ENCODE results near the gene EVX2. TPM values are rescaled to one million over a fixed set of nuclear protein-coding genes. Genes with fewer than 3 reads are reported as not detected.

EVX2 gene
- total RNA-seq, 2 donors from 2014 or later = not detected

GRCh38 chr2:176074919-176075425 lies 8.8 kb downstream of the EVX2 start:
- no peaks in the 10 kb centered on the region for H3K9me3 ChIP-seq
- no peak for TF ChIP-seq CTCF (IDR thresholded peaks at IDR 0.05)
- H3K4me3 ChIP-seq = no peak overlapping the region
- no peaks in the 10 kb centered on the region for H3K36me3 ChIP-seq
- no peak for DNase-seq (ENCODE audit: low spot score)
- no peak overlapping the region for H3K27ac ChIP-seq
- H3K4me1 ChIP-seq (ENCODE audit: control insufficient read depth in 1 of 2, low read depth in 2 of 2) = peaks cover 0 to 11% of the 10 kb centered on the region in 2 donors
- ATAC-seq (ENCODE audit: insufficient number of reproducible peaks, low FRiP score, low read depth) = no peak
- peaks cover 69% of the 10 kb centered on the region for H3K27me3 ChIP-seq (replicated peaks; ENCODE audit: insufficient read depth)

GRCh38 chr2:176072951-176073904 lies 10.5 kb downstream of the EVX2 start:
- H3K27me3 ChIP-seq (replicated peaks; ENCODE audit: insufficient read depth) = peaks cover 59% of the 10 kb centered on the region
- ATAC-seq (ENCODE audit: insufficient number of reproducible peaks, low FRiP score, low read depth) = no peak
- TF ChIP-seq CTCF (IDR thresholded peaks at IDR 0.05) = no peak

GRCh38 chr2:176072292-176072669 lies 11.5 kb downstream of the EVX2 start:
- Histone ChIP-seq H3K27ac (no peak overlapping the region), H3K27me3 (replicated peaks; ENCODE audit: insufficient read depth) (peaks cover 60% of the 10 kb centered on the region), H3K4me1 (ENCODE audit: control insufficient read depth in 1 of 2, low read depth in 2 of 2) (peaks cover 8 to 16% of the 10 kb centered on the region in 2 donors), H3K36me3 (no peaks in the 10 kb centered on the region), H3K9me3 (no peaks in the 10 kb centered on the region), H3K4me3 (no peak overlapping the region)
- ATAC-seq (ENCODE audit: insufficient number of reproducible peaks, low FRiP score, low read depth) = no peak
- no peak for TF ChIP-seq CTCF (IDR thresholded peaks at IDR 0.05)
- DNase-seq (ENCODE audit: low spot score) = no peak

More at GRCh38 chr2:176072951-176073904, 10.5 kb downstream of the EVX2 start:
- no peaks in the 10 kb centered on the region for H3K36me3 ChIP-seq
- H3K4me3 ChIP-seq = no peak overlapping the region
- H3K27ac ChIP-seq = no peak overlapping the region
- H3K9me3 ChIP-seq = no peaks in the 10 kb centered on the region
- no peak for DNase-seq (ENCODE audit: low spot score)
- H3K4me1 ChIP-seq (ENCODE audit: control insufficient read depth in 1 of 2, low read depth in 2 of 2) = peaks cover 5 to 6% of the 10 kb centered on the region in 2 donors

GRCh38 chr2:176071330-176072291 lies 12.2 kb downstream of the EVX2 start:
- Histone ChIP-seq H3K4me1 (ENCODE audit: control insufficient read depth in 1 of 2, low read depth in 2 of 2) (peaks cover 14 to 22% of the 10 kb centered on the region in 2 donors), H3K4me3 (no peak overlapping the region), H3K9me3 (no peaks in the 10 kb centered on the region), H3K36me3 (no peaks in the 10 kb centered on the region), H3K27me3 (replicated peaks; ENCODE audit: insufficient read depth) (peaks cover 56% of the 10 kb centered on the region), H3K27ac (no peak overlapping the region)
- DNase-seq (ENCODE audit: low spot score) = no peak
- no peak for ATAC-seq (ENCODE audit: insufficient number of reproducible peaks, low FRiP score, low read depth)
- no peak for TF ChIP-seq CTCF (IDR thresholded peaks at IDR 0.05)
